ENCODE data around the gene NLGN1.
A peak's percentile ranks its signal among the peaks of the same experiment; 100 is the strongest.

The NLGN1 gene

GRCh38 chr3:173708191-173708590 lies 310.6 kb downstream of the NLGN1 start (continued):
- TF ChIP-seq TSHZ2 (CRISPR knock-in tag; IDR thresholded peaks at IDR 0.05) (no peak), ZC3H10 (CRISPR knock-in tag; IDR thresholded peaks at IDR 0.05) (no peak), CREB5 (CRISPR knock-in tag; IDR thresholded peaks at IDR 0.05; ENCODE audit: low read depth) (no peak), PPARA (CRISPR knock-in tag; IDR thresholded peaks at IDR 0.05; ENCODE audit: borderline replicate concordance) (no peak)

- TF ChIP-seq POU6F1 (CRISPR knock-in tag; IDR thresholded peaks at IDR 0.05; ENCODE audit: borderline replicate concordance, low read depth) (no peak), CSRNP3 (CRISPR knock-in tag; IDR thresholded peaks at IDR 0.05) (no peak), BACH2 (CRISPR knock-in tag; IDR thresholded peaks at IDR 0.05; ENCODE audit: borderline replicate concordance) (no peak), ZC3H10 (CRISPR knock-in tag; IDR thresholded peaks at IDR 0.05) (no peak), PPARA (CRISPR knock-in tag; IDR thresholded peaks at IDR 0.05; ENCODE audit: borderline replicate concordance) (no peak), CSDC2 (CRISPR knock-in tag; IDR thresholded peaks at IDR 0.05) (no peak), ISL1 (CRISPR knock-in tag; IDR thresholded peaks at IDR 0.05) (no peak), ARNTL (CRISPR knock-in tag; IDR thresholded peaks at IDR 0.05; ENCODE audit: borderline replicate concordance, low read depth) (no peak), OSR1 (CRISPR knock-in tag; IDR thresholded peaks at IDR 0.05) (no peak)
- ATAC-seq = no peak
These were observed 311.5 kb downstream of the NLGN1 start for GRCh38 chr3:173709026-173709425.

- no peak for TF ChIP-seq SNAI2 (CRISPR knock-in tag; IDR thresholded peaks at IDR 0.05)
- TF ChIP-seq BACH2 (CRISPR knock-in tag; IDR thresholded peaks at IDR 0.05; ENCODE audit: borderline replicate concordance) = no peak
- TF ChIP-seq OSR1 (CRISPR knock-in tag; IDR thresholded peaks at IDR 0.05) = no peak
- TF ChIP-seq ZC3H10 (CRISPR knock-in tag; IDR thresholded peaks at IDR 0.05) = no peak
- no peak for TF ChIP-seq GLIS3 (CRISPR knock-in tag; IDR thresholded peaks at IDR 0.05)
- TF ChIP-seq POU6F1 (CRISPR knock-in tag; IDR thresholded peaks at IDR 0.05; ENCODE audit: borderline replicate concordance, low read depth) = no peak
- TF ChIP-seq ZNF70 (CRISPR knock-in tag; IDR thresholded peaks at IDR 0.05) = no peak
- TF ChIP-seq PPARA (CRISPR knock-in tag; IDR thresholded peaks at IDR 0.05; ENCODE audit: borderline replicate concordance) = no peak
- no peak for TF ChIP-seq TSHZ2 (CRISPR knock-in tag; IDR thresholded peaks at IDR 0.05)
- TF ChIP-seq ZNF565 (CRISPR knock-in tag; conservative IDR thresholded peaks at IDR 0.05; ENCODE audit: low read depth) = no peak
- no peak for TF ChIP-seq TOX (CRISPR knock-in tag; IDR thresholded peaks at IDR 0.05; ENCODE audit: borderline replicate concordance)
- no peak for TF ChIP-seq ISL1 (CRISPR knock-in tag; IDR thresholded peaks at IDR 0.05)
- TF ChIP-seq CSRNP3 (CRISPR knock-in tag; IDR thresholded peaks at IDR 0.05) = no peak
- TF ChIP-seq ZFP30 (CRISPR knock-in tag; IDR thresholded peaks at IDR 0.05) = no peak
- ATAC-seq = peak; percentile 38; the same call in 2 of the 3 replicates
These were observed 314.1 kb downstream of the NLGN1 start for GRCh38 chr3:173711619-173712018.

Data from SK-N-SH treated with all-trans-retinoic acid at 6 μM for 48 hours (cell line).